Left kidney (tissue), 2 donors: ENCODE results near the gene RET. TPM values are rescaled to one million over a fixed set of nuclear protein-coding genes. Genes with fewer than 3 reads are reported as not detected.
"Not testable (repeated sequence)": the region's sequence is repeated elsewhere in the genome, so short reads cannot be mapped to it uniquely, and the experiment has no call there.

Experiments used
- DNase-seq: peaks from one replicate; pipeline ENCODE4 v3.0.0-alpha.2; 2013
- polyA plus RNA-seq: library from polyadenylated mRNA; unstranded; fragments of 120-200 nt; gene quantifications from one replicate; pipeline ENCODE4 v1.2.1, GENCODE V29; 2013; ENCODE audit not compliant: insufficient read length

Gene RET
- polyA plus RNA-seq, 1 donor = 16.7 TPM

DNA sequence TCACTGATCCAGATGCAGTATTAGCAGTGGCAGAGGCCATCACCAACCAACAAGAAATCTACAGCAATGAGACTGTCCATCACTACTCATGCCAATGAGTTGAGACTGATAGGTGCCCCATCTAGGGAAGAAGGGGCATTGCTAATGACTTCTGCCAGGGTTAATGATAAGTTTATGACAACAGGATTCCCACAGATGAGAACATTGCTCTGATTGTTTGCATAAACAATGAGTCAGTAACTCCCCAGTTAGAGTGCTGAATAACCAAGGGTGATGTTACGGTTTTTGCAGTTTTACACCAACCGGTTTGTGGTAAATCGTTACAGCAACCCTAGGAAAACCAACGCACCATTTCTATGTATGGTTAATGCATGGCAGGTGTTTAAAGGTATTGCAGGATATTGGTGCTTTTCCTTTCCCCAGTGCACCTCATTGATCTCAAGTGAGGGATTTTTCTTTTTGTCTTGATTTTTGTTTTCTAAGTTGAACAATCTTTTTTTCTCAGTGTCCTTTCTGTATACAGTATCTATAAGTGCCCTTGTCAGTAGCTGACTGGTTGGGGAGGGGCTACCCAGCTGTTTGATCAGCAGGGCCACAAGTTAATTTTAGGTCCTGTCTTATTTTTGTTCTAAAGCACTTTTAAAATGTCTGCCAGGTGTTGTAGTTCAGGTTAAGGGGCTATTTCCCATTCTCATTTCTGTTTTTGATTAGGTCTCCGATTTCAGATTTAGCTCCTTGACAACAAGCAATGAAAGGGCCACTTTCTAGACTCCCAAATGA is 57.4 kb downstream of the RET start:
- DNase-seq = no peak

DNA sequence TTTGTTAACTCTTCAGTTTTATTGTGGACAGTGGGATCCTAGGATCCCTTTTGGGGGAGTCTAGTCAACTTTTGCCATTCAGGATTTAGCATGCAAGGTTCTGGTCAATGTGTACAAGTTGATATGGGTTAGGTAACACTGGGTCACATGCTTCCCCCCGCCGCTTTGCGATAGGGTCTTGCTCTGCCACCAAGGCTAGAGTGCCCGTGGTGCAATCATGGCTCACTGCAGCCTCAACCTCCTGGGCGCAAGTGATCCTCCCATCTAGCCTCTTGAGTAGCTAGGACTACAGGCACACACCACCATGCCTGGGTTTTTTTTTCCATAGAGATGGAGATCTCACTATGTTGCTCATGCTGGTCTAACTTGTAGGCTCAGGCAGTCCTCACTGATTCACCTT is 58.2 kb downstream of the RET start:
- DNase-seq = no peak

DNA sequence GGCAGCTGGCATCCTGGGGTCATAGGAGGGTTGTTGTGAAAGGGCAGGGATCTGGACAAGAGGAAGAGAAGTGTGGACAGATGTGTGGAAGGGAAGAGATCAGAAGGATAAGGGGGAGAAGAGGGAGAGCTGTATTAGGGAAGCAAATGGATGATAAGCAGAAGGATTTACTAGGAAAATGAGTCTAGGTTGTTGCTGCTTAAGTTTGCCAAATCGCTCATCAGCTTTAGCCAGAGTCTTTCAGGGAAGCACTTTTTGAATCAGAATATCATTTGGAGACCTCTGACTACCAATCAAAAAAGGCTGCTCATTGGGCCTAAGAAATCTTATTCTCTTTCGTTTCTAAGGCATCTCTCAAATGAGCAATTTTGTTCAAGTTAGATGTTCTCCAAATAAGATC is 58.8 kb downstream of the RET start:
- DNase-seq = no peak

- DNase-seq = no peak
These were observed 59.6 kb downstream of the RET start for GRCh38 chr10:43136432-43136831.

DNA sequence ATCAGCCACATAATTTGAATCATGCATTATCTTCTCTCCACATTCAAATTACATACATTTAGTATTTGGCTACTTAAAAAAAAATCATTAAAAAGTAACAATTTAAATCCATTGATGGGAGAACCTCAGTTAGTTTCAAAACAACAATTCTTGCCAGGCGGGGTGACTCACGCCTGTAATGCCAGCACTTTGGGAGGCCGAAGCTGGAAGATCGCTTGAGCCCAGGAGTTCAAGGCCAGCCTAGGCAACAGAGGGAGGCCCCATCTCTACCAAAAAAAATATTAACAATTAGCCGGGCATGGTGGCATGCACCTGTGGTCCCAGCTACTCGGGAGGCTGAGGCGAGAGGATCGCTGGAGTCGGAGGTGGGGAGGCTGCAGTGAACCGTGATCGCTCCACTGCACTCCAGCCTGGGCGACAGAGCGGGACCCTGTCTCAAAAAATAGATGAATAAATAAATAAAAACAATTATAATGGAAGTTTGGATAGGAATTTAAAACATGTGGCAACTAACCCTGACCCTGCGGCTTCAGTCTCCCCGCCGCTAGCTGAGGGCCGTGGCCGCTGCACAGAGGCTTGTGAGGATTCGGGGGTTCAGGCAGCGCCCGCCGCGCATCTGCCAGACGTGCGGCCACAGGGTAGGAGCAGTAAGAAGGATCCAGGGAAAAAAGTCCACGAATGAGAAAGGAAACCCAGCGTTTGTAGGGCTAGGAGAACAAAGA is 60.3 kb downstream of the RET start:
- no peak for DNase-seq

DNA sequence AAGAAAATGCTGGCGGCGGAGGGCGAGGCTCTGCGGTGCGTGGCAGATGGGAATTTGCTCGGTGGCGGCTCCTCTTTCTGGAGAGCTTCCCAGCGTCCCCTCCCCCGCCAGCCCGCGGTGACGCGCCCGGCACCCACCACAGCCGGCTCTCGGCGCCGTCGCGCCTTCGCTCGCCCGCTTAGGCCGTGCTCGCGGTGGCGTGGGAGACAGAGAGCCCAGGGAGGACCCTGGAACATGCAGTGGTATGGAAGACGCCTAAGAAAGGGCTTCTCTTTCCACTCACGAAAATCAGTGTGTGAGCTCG is 60.8 kb downstream of the RET start:
- DNase-seq = peak; percentile 68

- DNase-seq = peak; percentile 87
These were observed 61.3 kb downstream of the RET start, which contains the start of gene CSGALNACT2 for GRCh38 chr10:43138021-43138756. CSGALNACT2 (plus strand) TSS chr10:43138445; CDS start chr10:43155150, 16,705 bp downstream.

GRCh38 chr10:43138757-43139241 is 61.9 kb downstream of the RET start:
- DNase-seq = peak; percentile 20

DNA sequence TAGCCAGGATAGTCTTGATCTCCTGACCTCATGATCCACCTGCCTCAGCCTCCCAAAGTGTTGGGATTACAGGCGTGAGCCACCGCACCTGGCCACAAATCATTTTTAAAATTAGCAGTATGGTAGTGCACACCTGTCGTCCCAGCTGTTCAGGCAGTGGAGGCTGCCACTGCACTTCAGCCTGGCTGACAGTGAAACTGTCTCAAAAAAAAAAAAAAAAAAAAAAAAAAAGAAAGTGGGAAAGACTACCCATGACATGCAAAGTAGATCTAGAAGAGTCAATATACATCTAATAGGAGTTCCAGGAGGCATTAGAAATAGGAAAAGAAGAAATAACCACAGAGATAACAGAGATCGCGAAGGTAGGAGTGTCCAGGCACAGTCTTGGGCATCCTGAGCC is 64.6 kb downstream of the RET start:
- no peak for DNase-seq

DNA sequence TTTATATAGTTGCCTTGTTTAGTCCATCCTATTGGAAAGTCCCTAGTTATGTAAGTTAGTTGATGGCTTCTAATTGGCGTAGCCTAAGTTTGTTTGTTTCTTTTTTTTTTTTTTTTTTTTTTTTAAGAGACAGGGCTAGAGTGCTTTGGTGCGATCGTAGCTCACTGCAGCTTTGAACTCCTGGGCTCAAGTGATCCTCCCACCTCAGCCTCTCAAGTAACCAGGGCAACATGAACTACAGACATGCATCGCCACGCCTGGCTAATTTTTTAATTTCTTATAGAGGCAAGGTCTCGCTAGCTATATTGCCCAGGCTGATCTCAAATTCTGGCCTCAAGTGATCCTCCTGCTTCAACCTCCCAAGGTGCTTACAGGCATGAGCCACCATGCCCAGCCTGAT is 68.4 kb downstream of the RET start:
- DNase-seq = no peak

GRCh38 chr10:43145936-43146335 is 69.1 kb downstream of the RET start:
- not testable (repeated sequence) for DNase-seq

GRCh38 chr10:43151371-43151770 is 74.5 kb downstream of the RET start:
- no peak for DNase-seq

DNA sequence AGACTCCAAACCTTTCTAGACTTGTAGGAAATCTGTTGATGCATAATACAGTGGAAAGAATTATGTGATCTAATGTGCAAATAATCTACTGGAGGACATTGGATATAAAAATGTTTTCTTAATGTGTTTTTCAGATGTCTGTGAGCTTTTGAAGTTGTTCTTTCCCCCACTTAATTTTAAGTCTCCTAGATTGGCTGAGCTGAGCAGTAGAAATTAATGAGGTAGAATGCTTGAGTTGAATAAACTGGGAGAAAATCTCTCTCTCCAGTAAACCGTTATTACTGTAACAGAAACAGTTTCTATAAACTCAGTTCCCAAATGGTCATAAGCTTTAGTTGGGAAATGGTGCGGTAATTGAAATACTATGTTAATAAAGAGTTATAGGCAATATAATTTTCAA is 77.0 kb downstream of the RET start:
- DNase-seq = no peak

DNA sequence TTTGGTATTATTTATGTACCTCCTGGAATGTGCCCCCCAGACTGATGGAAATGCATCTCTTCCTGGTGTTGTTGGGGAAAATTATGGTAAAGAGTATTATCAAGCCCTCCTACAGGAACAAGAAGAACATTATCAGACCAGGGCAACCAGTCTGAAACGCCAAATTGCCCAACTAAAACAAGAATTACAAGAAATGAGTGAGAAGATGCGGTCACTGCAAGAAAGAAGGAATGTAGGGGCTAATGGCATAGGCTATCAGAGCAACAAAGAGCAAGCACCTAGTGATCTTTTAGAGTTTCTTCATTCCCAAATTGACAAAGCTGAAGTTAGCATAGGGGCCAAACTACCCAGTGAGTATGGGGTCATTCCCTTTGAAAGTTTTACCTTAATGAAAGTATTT is 78.4 kb downstream of the RET start:
- DNase-seq = no peak

GRCh38 chr10:43155741-43156140 is 78.9 kb downstream of the RET start:
- DNase-seq = no peak

DNA sequence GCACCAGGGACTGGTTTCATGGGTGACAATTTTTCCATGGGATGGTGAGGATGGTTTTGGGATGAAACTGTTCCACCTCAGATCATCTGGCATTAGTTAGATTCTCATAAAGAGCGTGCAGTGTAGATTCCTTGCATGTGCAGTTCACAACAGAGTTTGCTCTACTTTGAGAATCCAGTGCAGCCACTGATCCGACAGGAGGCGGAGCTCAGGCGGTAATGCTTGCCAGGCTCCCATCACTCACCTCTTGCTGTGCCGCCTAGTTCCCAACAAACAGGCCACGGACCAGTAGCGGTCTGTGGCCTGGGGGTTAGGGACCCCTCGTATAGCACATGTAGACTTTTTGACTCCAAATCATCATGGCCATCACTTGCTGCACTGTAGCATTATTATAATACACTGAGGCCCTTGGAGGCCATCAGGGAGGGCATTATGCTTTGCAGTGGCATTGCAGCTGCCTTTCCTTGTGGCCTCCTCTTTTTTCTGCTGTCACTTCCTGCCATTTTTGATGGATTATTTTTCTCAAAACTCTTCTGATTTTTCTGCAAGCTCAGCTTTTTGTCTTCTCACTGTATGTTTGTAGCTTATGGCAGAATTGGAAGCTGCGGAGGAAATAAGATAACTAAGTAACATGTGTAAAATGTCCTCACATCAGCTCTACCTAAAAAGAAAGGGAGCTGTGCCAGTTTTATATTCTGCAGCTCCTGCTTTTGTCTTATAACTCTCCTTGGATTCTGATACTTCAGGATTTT is 79.9 kb downstream of the RET start:
- DNase-seq = no peak

DNA sequence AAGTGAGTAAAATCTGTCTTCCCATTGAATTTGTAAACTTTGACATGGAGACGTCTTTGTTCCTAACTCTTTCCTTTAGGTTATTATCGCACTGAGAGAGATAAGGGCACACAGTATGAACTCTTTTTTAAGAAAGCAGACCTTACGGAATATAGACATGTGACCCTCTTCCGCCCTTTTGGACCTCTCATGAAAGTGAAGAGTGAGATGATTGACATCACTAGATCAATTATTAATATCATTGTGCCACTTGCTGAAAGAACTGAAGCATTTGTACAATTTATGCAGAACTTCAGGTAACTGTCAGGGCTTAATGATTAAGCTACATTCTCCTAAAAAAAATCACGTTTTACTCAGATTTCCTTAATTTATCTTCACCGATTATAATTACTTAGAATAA is 81.8 kb downstream of the RET start:
- no peak for DNase-seq

DNA sequence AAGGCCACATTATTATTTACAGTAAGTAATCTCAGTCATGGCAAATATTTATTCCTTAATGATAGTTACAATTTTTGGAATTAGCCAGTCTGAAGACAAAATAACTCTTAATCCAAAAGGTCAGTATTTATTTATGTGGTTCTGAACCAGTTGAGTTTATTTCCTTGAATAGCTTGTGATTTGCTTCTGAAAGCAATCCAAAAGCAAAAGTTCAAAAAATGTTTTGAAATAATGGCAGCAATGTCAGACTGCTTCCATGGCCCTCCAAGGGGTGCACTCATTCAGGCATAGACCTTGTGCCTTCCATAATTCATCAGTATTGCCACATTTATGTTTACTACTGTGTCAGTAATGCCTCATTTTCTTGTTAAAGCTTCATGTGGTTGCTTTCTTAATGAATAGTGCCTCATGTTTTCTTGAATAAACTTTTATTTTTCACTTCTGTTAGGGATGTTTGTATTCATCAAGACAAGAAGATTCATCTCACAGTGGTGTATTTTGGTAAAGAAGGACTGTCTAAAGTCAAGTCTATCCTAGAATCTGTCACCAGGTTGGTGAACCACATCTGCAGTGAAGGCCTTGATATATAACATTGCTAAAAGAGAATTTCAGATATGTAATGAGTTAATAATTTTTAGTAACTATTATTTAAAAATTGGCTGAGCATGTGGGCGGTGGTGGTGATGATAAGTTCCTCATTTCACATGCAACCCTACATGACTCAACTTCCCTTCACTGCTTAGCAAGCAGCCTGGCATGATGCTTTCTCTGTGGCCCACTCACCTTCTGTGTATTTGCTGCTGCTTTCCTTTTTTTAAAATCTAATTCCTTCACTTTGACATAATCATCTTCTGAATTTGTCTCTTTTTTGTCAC is 83.4 kb downstream of the RET start:
- DNase-seq = no peak

DNA sequence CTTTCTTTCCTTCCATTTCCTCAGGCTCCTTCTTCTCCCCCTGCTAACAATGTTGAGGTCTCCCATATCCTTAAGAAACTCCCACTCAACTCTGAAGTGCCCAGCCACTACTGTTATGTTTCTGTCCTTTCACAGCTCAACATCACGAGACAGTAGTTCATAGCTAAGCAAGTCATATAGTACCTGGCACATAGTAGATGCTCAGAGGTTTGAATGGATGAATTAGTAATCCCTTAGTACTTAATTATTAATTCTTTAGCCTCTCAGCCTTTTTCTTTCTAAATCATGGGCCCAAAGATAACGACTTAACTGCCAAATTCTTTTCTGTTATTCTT is 84.0 kb downstream of the RET start:
- DNase-seq = no peak

GRCh38 chr10:43162604-43163003 is 85.7 kb downstream of the RET start:
- no peak for DNase-seq

DNA sequence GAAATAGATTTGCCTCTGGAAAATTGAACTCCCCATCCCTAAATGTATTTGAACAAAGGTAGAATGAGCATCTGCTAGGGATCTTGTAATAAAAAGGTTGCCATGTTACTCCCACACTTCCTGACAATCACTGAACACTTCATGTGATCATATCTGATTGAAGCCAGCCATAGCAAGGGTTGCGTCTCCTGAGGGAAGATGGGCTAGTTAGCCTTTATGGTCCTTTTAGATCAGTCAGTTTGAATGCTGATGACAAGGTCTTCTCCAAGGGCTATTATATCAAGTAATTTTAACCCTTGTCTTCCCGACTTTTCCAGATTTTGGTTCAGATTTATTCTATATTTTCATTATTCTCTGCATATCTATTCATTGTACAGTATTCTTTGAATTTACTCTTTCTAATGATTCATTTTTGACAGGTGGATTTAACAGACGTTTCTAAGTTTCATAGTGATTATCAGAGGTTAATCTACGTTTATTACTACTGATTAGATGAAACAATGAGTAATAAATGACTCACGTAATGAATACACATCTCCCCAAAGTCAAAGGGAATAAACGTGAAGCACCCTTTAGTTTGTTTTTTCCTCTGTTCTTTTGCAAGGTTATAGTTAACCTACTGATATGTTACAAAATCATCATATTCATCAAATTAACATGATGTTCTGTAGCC is 89.5 kb downstream of the RET start:
- no peak for DNase-seq
